ENCODE data around the gene NLRC5.

DNA sequence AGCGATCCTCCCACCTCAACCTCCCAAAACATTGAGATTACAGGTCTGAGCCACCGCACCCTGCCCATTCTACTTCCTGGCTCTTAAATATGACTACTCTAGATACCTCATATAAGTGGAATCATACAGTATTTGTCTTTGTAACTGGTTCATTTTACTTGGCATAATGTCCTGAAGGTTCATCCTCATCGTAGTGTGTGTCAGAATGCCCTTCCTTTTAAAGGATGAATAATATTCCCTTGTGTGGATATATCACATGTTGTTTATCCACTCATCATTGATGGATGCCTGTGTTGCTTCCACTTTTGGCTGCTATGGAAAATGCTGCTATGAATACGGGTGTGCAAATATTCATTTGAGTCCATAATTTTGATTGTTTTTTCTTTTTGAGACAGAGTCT is 33.3 kb upstream of the NLRC5 start:
- TF ChIP-seq, protein P1, sequence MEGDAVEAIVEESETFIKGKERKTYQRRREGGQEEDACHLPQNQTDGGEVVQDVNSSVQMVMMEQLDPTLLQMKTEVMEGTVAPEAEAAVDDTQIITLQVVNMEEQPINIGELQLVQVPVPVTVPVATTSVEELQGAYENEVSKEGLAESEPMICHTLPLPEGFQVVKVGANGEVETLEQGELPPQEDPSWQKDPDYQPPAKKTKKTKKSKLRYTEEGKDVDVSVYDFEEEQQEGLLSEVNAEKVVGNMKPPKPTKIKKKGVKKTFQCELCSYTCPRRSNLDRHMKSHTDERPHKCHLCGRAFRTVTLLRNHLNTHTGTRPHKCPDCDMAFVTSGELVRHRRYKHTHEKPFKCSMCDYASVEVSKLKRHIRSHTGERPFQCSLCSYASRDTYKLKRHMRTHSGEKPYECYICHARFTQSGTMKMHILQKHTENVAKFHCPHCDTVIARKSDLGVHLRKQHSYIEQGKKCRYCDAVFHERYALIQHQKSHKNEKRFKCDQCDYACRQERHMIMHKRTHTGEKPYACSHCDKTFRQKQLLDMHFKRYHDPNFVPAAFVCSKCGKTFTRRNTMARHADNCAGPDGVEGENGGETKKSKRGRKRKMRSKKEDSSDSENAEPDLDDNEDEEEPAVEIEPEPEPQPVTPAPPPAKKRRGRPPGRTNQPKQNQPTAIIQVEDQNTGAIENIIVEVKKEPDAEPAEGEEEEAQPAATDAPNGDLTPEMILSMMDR (IDR thresholded peaks at IDR 0.05) = no peak
- no peak for TF ChIP-seq POLR2A (IDR thresholded peaks at IDR 0.05)

Data from Peyer's patch (tissue), 4 donors.